HCT116 (cell line): ENCODE data around the gene PDE4D.

ENCODE experiments used
- CBX3 ChIP-seq: IDR thresholded peaks from 2 replicates; pipeline ENCODE4 v1.6.1; 2012; ENCODE audit warnings: low read depth
- EZH2 ChIP-seq: fragments of 200-600 bp; sonication (generic); IDR thresholded peaks from 2 replicates; pipeline ENCODE4 v1.6.1; 2017; ENCODE audit warnings: antibody characterized with exemption, mixed run types
- POLR2A ChIP-seq: IDR thresholded peaks from 2 replicates; pipeline ENCODE4 v1.7.0; 2011; ENCODE audit warnings: borderline replicate concordance; ENCODE audit not compliant: insufficient read depth, insufficient read length; ENCODE audit errors: extremely low read depth
- YY1 ChIP-seq: IDR thresholded peaks from 2 replicates; pipeline ENCODE4 v1.6.1; 2011; ENCODE audit warnings: low read length, low read depth, moderate library complexity, mild to moderate bottlenecking; ENCODE audit not compliant: insufficient replicate concordance; ENCODE audit errors: extremely low read depth
- TF ChIP-seq, protein P1 (sequence below): IDR thresholded peaks from 2 replicates; pipeline ENCODE4 v1.6.1; 2012; ENCODE audit warnings: low read depth
- TF ChIP-seq, protein P2 (sequence below), 3 experiments: fragments of 200-600 bp in 1 of 3; sonication (generic) in 1 of 3; IDR thresholded peaks in 2 of 3; conservative IDR thresholded peaks in 1 of 3; 2 replicates each; pipeline ENCODE4 v1.5.1; 2012 to 2017; ENCODE audit warnings: low read depth in 2 of 3, low read length in 2 of 3, antibody characterized with exemption in 1 of 3, borderline replicate concordance in 1 of 3, control low read depth in 1 of 3, mild to moderate bottlenecking in 1 of 3, mixed read lengths in 1 of 3, mixed run types in 1 of 3, moderate library complexity in 1 of 3; ENCODE audit not compliant: insufficient read depth in 1 of 3

DNA sequence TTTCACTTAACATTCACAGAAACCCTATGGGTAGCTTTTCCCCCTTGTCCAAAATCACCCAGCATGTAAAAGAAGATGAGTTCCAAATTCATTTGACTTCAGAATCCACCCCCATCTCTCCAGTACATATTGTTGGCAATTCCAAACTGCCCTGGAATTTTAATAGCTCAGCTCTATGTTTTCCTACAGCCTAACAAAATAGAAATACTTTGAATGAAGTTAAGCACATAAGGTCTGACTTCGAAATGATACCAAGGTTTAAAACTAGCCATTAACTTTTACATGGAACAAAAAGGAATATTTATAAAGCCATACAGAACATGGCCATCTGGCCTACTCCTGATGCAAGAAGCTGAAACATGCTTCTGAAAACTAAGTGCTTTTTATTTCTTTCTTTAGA lies 634.3 kb downstream of the PDE4D start:
- TF ChIP-seq POLR2A (no peak), EZH2 (no peak), CBX3 (no peak), YY1 (no peak)
- TF ChIP-seq, protein P1, sequence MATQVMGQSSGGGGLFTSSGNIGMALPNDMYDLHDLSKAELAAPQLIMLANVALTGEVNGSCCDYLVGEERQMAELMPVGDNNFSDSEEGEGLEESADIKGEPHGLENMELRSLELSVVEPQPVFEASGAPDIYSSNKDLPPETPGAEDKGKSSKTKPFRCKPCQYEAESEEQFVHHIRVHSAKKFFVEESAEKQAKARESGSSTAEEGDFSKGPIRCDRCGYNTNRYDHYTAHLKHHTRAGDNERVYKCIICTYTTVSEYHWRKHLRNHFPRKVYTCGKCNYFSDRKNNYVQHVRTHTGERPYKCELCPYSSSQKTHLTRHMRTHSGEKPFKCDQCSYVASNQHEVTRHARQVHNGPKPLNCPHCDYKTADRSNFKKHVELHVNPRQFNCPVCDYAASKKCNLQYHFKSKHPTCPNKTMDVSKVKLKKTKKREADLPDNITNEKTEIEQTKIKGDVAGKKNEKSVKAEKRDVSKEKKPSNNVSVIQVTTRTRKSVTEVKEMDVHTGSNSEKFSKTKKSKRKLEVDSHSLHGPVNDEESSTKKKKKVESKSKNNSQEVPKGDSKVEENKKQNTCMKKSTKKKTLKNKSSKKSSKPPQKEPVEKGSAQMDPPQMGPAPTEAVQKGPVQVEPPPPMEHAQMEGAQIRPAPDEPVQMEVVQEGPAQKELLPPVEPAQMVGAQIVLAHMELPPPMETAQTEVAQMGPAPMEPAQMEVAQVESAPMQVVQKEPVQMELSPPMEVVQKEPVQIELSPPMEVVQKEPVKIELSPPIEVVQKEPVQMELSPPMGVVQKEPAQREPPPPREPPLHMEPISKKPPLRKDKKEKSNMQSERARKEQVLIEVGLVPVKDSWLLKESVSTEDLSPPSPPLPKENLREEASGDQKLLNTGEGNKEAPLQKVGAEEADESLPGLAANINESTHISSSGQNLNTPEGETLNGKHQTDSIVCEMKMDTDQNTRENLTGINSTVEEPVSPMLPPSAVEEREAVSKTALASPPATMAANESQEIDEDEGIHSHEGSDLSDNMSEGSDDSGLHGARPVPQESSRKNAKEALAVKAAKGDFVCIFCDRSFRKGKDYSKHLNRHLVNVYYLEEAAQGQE, result no peak
- TF ChIP-seq, protein P2, sequence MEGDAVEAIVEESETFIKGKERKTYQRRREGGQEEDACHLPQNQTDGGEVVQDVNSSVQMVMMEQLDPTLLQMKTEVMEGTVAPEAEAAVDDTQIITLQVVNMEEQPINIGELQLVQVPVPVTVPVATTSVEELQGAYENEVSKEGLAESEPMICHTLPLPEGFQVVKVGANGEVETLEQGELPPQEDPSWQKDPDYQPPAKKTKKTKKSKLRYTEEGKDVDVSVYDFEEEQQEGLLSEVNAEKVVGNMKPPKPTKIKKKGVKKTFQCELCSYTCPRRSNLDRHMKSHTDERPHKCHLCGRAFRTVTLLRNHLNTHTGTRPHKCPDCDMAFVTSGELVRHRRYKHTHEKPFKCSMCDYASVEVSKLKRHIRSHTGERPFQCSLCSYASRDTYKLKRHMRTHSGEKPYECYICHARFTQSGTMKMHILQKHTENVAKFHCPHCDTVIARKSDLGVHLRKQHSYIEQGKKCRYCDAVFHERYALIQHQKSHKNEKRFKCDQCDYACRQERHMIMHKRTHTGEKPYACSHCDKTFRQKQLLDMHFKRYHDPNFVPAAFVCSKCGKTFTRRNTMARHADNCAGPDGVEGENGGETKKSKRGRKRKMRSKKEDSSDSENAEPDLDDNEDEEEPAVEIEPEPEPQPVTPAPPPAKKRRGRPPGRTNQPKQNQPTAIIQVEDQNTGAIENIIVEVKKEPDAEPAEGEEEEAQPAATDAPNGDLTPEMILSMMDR (IDR thresholded peaks at IDR 0.05 in 2 of 3, conservative IDR thresholded peaks at IDR 0.05 in 1 of 3; ENCODE audit: borderline replicate concordance in 1 of 3, insufficient read depth in 1 of 3, low read depth in 2 of 3, low read length in 2 of 3), result no peak
